ENCODE data around the gene BCL6B. TPM values are rescaled to one million over a fixed set of nuclear protein-coding genes. Genes with fewer than 3 reads are reported as not detected.

The BCL6B gene
- total RNA-seq, 1 experiment from 2014 or later = 0.57 TPM

- H3K4me3 ChIP-seq (replicated peaks in 1 of 2; ENCODE audit: low read depth in 1 of 2, low read length in 2 of 2) = no peak overlapping the region
- no peak for DNase-seq (ENCODE audit: low read depth, low spot score)
- no peaks in the 10 kb centered on the region for H3K79me2 ChIP-seq (ENCODE audit: insufficient read depth, low read length)
- CTCF ChIA-PET = no interaction called here
- POLR2A ChIA-PET = no interaction called here
- H3K4me2 ChIP-seq (ENCODE audit: low read length) = no peak overlapping the region
- RAD21 ChIA-PET (ENCODE audit: low non-redundant PET in 1 of 2, low total read pairs in 2 of 2, uncharacterized antibody in 2 of 2, unreplicated experiment in 2 of 2) = no interaction called here
- H3K4me1 ChIP-seq (ENCODE audit: control insufficient read depth in 1 of 2, insufficient read depth in 2 of 2, low read length in 2 of 2) = no peaks in the 10 kb centered on the region
- no peaks in the 10 kb centered on the region for H3K27me3 ChIP-seq (ENCODE audit: insufficient read depth, low read length)
- TF ChIP-seq MAX (IDR thresholded peaks at IDR 0.05) = no peak
- no peak for TF ChIP-seq EGR1 (IDR thresholded peaks at IDR 0.05; ENCODE audit: low read depth)
- H3K36me3 ChIP-seq (ENCODE audit: control insufficient read depth in 1 of 2, insufficient read depth in 2 of 2, low read length in 2 of 2) = no peaks in the 10 kb centered on the region
- no peak overlapping the region for H2AFZ ChIP-seq (ENCODE audit: low read depth, low read length, poor library complexity, severe bottlenecking)
- no peaks in the 10 kb centered on the region; a peak in 1 of 4 replicates for H3K9me3 ChIP-seq (ENCODE audit: control insufficient read depth in 1 of 2, insufficient read depth in 1 of 2, low read depth in 1 of 2, low read length in 2 of 2)
- no peak for ATAC-seq
- intact Hi-C loops (cut with micrococcal nuclease) = no loop called here
- H3K27ac ChIP-seq (ENCODE audit: low read depth, low read length) = no peak overlapping the region
- H3K9ac ChIP-seq (ENCODE audit: low read length) = no peak overlapping the region
- no TSS peak for BruUV-seq (replicated peaks)
- H3K9me2 ChIP-seq (ENCODE audit: insufficient read depth) = no peaks in the 10 kb centered on the region
- no peaks in the 10 kb centered on the region for H4K20me1 ChIP-seq (ENCODE audit: insufficient read depth)
Measured at GRCh38 chr17:7078711-7079110, 55.9 kb downstream of the BCL6B start.

MicroRNAs within 50 kb of the gene (microRNA counts, 767-probe panel; counts per million panel counts)
- microRNA hsa-miR-195-5p (not detected), microRNA hsa-miR-497-5p (not detected)

Other genes starting within 250 kb of the BCL6B start
- not detected for gene FBXO39, start 246.8 kb upstream of the BCL6B start, total RNA-seq (2021; ENCODE audit: unreplicated experiment)
- gene TEKT1, start 191.3 kb upstream of the BCL6B start, total RNA-seq (2021; ENCODE audit: unreplicated experiment) = not detected
- gene ALOX12, start 27.0 kb upstream of the BCL6B start, total RNA-seq (2021; ENCODE audit: unreplicated experiment) = not detected
- gene RNASEK, start 10.4 kb upstream of the BCL6B start, total RNA-seq (2021; ENCODE audit: unreplicated experiment) = 160 TPM
- gene SLC16A13, start 13.0 kb downstream of the BCL6B start, total RNA-seq (2021; ENCODE audit: unreplicated experiment) = 6.8 TPM
- not detected for gene SLC16A11, start 21.0 kb downstream of the BCL6B start, total RNA-seq (2021; ENCODE audit: unreplicated experiment)
- not detected for gene CLEC10A, start 57.2 kb downstream of the BCL6B start, total RNA-seq (2021; ENCODE audit: unreplicated experiment)
- gene ASGR2, start 91.8 kb downstream of the BCL6B start, total RNA-seq (2021; ENCODE audit: unreplicated experiment) = 0.32 TPM
- 1.2 TPM for gene ASGR1, start 156.3 kb downstream of the BCL6B start, total RNA-seq (2021; ENCODE audit: unreplicated experiment)
- 15.0 TPM for gene DLG4, start 196.8 kb downstream of the BCL6B start, total RNA-seq (2021; ENCODE audit: unreplicated experiment)
- 554 TPM for gene ACADVL, start 196.9 kb downstream of the BCL6B start, total RNA-seq (2021; ENCODE audit: unreplicated experiment)
- gene DVL2, start 211.5 kb downstream of the BCL6B start, total RNA-seq (2021; ENCODE audit: unreplicated experiment) = 69.7 TPM
- gene PHF23, start 216.4 kb downstream of the BCL6B start, total RNA-seq (2021; ENCODE audit: unreplicated experiment) = 48.5 TPM
- gene GABARAP, start 219.4 kb downstream of the BCL6B start, total RNA-seq (2021; ENCODE audit: unreplicated experiment) = 287 TPM
- gene CTDNEP1, start 228.7 kb downstream of the BCL6B start, total RNA-seq (2021; ENCODE audit: unreplicated experiment) = 143 TPM
- gene ELP5, start 229.2 kb downstream of the BCL6B start, total RNA-seq (2021; ENCODE audit: unreplicated experiment) = 81.7 TPM
- gene CLDN7, start 239.4 kb downstream of the BCL6B start, total RNA-seq (2021; ENCODE audit: unreplicated experiment) = 286 TPM